ENCODE results near the gene EPSTI1. TPM values are rescaled to one million over a fixed set of nuclear protein-coding genes. Genes with fewer than 3 reads are reported as not detected.

EPSTI1 gene
- total and polyA plus RNA-seq, 5 donors from 2014 or later, result 32.5 to 81.2 (median 58.1) TPM

DNA sequence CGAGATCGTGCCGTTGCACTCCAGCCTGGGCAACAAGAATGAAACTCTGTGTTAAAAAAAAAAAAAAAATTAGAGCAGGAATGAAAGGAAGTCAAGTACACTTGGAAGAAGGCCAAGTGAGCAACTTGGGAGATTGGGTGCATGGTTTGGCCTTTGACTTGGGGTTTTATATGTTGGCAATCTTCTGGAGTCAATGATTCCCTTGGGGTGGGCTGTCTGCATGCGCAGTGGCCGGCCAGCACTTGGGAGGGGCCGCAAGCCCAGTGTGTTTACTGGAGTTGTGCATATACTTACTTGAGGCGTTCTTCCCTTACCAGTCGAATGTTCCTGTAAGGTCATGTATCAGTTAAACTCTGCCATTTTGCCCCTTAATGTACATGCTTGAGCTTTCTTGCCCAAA, 106.7 kb downstream of the EPSTI1 start:
- Histone ChIP-seq H3K36me3 (ENCODE audit: control insufficient read depth, insufficient read depth, low read length) (peaks cover 41% of the 10 kb centered on the region), H3K27ac (ENCODE audit: insufficient read depth, low read length, poor library complexity, severe bottlenecking) (no peak overlapping the region), H3K4me3 (ENCODE audit: low read depth, low read length) (no peak overlapping the region), H3K27me3 (ENCODE audit: control insufficient read depth, insufficient read depth, low read length) (no peaks in the 10 kb centered on the region), H3K4me1 (ENCODE audit: control insufficient read depth, insufficient read depth, low read length, poor library complexity, severe bottlenecking) (no peaks in the 10 kb centered on the region), H3K9me3 (ENCODE audit: control insufficient read depth in 2 of 2, low read length in 2 of 2) (no peaks in the 10 kb centered on the region)
- ATAC-seq (ENCODE audit: low read depth in 2 of 2), result no peak
- Mint-ChIP-seq H3K27me3 (no peaks in the 10 kb centered on the region), H3K9me3 (no peaks in the 10 kb centered on the region), H3K36me3 (peaks cover 30% of the 10 kb centered on the region), H3K4me1 (peaks cover 0 to 5% (median 0%) of the 10 kb centered on the region in 4 donors), H3K4me3 (no peak overlapping the region), H3K27ac (no peak overlapping the region)
- no peak for DNase-seq

DNA sequence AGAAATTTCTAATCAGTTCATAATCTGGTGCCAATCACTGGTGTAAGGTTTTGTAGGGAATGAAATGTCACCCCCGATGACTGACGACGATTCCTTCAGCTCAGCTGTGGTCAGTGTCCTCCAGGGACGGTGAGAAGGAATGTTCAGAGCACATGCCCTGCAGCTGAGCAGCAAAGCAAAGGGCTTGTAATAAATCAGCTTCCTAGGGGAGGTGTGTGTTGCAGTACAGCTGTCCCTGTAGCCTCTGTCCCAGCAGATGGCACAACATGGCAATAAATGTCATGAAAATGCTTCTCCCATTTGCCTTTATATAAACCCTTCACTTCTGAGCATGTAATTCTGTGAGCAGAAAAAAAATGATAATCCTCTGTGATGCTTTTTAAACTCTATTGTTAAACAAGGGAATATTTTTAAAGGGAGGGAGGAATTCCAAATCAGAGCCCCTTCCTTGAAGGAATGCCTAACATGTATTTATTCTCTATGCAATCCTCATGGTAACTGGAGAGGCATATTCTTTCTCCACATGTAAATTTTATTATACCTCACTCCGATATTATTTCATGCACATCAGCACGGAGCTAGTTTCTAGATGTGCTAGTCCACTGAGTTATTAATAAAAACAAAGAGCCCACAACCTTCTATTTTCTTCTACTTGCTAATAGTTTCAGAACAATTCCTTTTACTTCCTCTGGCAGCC, 108.1 kb downstream of the EPSTI1 start:
- no peaks in the 10 kb centered on the region for H3K27me3 ChIP-seq (ENCODE audit: control insufficient read depth, insufficient read depth, low read length)
- Mint-ChIP-seq H3K9me3 (peaks cover 0 to 1% (median 0%) of the 10 kb centered on the region in 7 donors), H3K4me3 (no peak overlapping the region), H3K4me1 (peaks cover 0 to 9% (median 0%) of the 10 kb centered on the region in 4 donors), H3K36me3 (peaks cover 35% of the 10 kb centered on the region), H3K27ac (no peak overlapping the region), H3K27me3 (no peaks in the 10 kb centered on the region)
- peak in 1 of 3 donors; percentile 9 for DNase-seq
- no peaks in the 10 kb centered on the region for H3K4me1 ChIP-seq (ENCODE audit: control insufficient read depth, insufficient read depth, low read length, poor library complexity, severe bottlenecking)
- no peak overlapping the region for H3K4me3 ChIP-seq (ENCODE audit: low read depth, low read length)
- no peak overlapping the region for H3K27ac ChIP-seq (ENCODE audit: insufficient read depth, low read length, poor library complexity, severe bottlenecking)
- no peaks in the 10 kb centered on the region for H3K9me3 ChIP-seq (ENCODE audit: control insufficient read depth in 2 of 2, low read length in 2 of 2)
- no peak for ATAC-seq (ENCODE audit: low read depth in 2 of 2)
- H3K36me3 ChIP-seq (ENCODE audit: control insufficient read depth, insufficient read depth, low read length), result peaks cover 34% of the 10 kb centered on the region

DNA sequence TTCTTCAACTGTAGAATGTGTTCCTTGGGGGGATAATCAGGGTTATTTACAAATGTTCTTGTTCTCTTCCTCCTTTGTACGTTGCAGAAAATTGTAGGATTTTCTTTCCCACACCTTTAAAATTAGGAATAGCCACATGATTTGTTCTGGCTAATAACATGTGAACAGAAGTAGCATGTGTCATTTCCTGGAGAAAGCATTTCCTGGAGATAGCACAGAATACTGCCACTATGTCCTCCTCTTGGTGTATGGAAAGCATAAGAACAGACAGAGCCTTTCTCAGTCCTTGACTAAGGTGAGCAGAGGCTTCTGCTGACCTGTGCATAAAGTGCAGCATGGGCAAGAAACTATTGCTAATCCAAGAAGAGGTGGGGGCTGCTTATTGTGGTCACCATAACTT, 108.9 kb downstream of the EPSTI1 start:
- no peak overlapping the region for H3K27ac Mint-ChIP-seq
- peaks cover 26% of the 10 kb centered on the region for H3K36me3 ChIP-seq (ENCODE audit: control insufficient read depth, insufficient read depth, low read length)
- H3K4me3 Mint-ChIP-seq, result no peak overlapping the region
- no peaks in the 10 kb centered on the region for H3K9me3 ChIP-seq (ENCODE audit: control insufficient read depth in 2 of 2, low read length in 2 of 2)
- H3K4me3 ChIP-seq (ENCODE audit: low read depth, low read length), result no peak overlapping the region
- H3K27me3 ChIP-seq (ENCODE audit: control insufficient read depth, insufficient read depth, low read length), result no peaks in the 10 kb centered on the region
- H3K4me1 Mint-ChIP-seq, result peaks cover 0 to 9% (median 0%) of the 10 kb centered on the region in 4 donors
- no peaks in the 10 kb centered on the region for H3K27me3 Mint-ChIP-seq
- DNase-seq, result no peak
- no peak overlapping the region for H3K27ac ChIP-seq (ENCODE audit: insufficient read depth, low read length, poor library complexity, severe bottlenecking)
- no peaks in the 10 kb centered on the region for H3K4me1 ChIP-seq (ENCODE audit: control insufficient read depth, insufficient read depth, low read length, poor library complexity, severe bottlenecking)
- H3K9me3 Mint-ChIP-seq, result peaks cover 0 to 2% (median 0%) of the 10 kb centered on the region in 7 donors
- H3K36me3 Mint-ChIP-seq, result peaks cover 28% of the 10 kb centered on the region
- no peak for ATAC-seq (ENCODE audit: low read depth in 2 of 2)

DNA sequence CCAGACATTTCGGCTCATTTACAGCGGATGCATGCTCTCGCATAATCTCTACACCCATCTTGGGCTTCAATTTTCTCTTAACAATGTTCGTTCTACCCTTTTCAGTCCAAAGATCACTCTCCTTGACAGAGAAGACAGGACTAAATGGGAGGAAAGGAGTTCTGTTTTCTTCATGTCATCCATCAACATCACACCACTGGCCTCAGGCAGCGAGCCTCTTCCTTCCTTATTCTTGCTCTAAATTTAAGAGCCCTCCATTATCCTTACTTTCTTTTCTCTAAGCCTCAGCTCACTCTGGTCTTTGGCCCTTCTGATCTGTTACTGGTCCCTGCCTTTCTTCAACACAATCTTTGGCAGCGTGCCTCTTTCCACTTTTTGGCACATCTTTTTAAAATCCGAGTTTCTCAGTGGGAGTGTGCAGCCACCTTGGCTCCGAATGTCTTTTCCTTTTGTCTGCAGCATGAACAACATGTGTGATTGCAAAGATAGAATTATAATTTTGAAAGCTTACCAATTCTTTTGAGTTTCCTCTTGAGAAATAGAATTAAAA, 111.9 kb downstream of the EPSTI1 start:
- Histone ChIP-seq H3K36me3 (ENCODE audit: control insufficient read depth, insufficient read depth, low read length) (no peaks in the 10 kb centered on the region), H3K27me3 (ENCODE audit: control insufficient read depth, insufficient read depth, low read length) (no peaks in the 10 kb centered on the region), H3K4me3 (ENCODE audit: low read depth, low read length) (no peak overlapping the region), H3K27ac (ENCODE audit: insufficient read depth, low read length, poor library complexity, severe bottlenecking) (no peak overlapping the region), H3K4me1 (ENCODE audit: control insufficient read depth, insufficient read depth, low read length, poor library complexity, severe bottlenecking) (no peaks in the 10 kb centered on the region), H3K9me3 (ENCODE audit: control insufficient read depth in 2 of 2, low read length in 2 of 2) (no peaks in the 10 kb centered on the region)
- ATAC-seq (ENCODE audit: low read depth in 2 of 2) (no peak), DNase-seq (no peak)
- H3K4me1 Mint-ChIP-seq, result peaks cover 0 to 10% (median 0%) of the 10 kb centered on the region in 4 donors
- H3K27ac Mint-ChIP-seq, result no peak overlapping the region
- peaks cover 5% of the 10 kb centered on the region for H3K36me3 Mint-ChIP-seq
- no peak overlapping the region for H3K4me3 Mint-ChIP-seq
- H3K9me3 Mint-ChIP-seq, result peaks cover 0 to 2% (median 0%) of the 10 kb centered on the region in 7 donors
- no peaks in the 10 kb centered on the region for H3K27me3 Mint-ChIP-seq

DNA sequence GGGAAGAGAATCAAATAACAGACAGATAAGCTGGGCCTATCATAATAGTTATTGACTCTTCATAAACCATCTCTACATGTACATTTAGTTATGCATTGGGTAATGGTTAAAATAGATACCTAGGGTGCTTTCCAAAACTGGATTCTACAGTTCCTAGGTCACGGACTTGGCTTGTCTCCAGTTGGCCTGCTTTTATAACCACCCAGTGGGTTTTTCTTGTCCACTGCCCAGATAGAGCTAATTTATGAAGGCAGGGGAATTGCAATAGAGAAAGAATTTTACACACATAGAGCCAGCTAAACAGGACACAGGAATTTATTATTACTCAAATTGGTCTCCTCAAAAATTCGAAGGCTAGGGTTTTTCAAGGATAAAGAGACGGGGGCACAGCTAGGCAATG, 113.3 kb downstream of the EPSTI1 start:
- no peak overlapping the region for H3K27ac ChIP-seq (ENCODE audit: insufficient read depth, low read length, poor library complexity, severe bottlenecking)
- peaks cover 5% of the 10 kb centered on the region for H3K36me3 Mint-ChIP-seq
- H3K4me1 Mint-ChIP-seq, result peaks cover 0 to 10% (median 0%) of the 10 kb centered on the region in 4 donors
- H3K4me1 ChIP-seq (ENCODE audit: control insufficient read depth, insufficient read depth, low read length, poor library complexity, severe bottlenecking), result no peaks in the 10 kb centered on the region
- H3K27me3 ChIP-seq (ENCODE audit: control insufficient read depth, insufficient read depth, low read length), result no peaks in the 10 kb centered on the region
- H3K27ac Mint-ChIP-seq, result no peak overlapping the region
- ATAC-seq (ENCODE audit: low read depth in 2 of 2) (no peak), DNase-seq (no peak)
- no peak overlapping the region for H3K4me3 ChIP-seq (ENCODE audit: low read depth, low read length)
- peaks cover 0 to 2% (median 0%) of the 10 kb centered on the region in 7 donors for H3K9me3 Mint-ChIP-seq
- H3K4me3 Mint-ChIP-seq, result peak overlapping the region in 1 of 4 donors; percentile 11
- H3K27me3 Mint-ChIP-seq, result no peaks in the 10 kb centered on the region
- H3K9me3 ChIP-seq (ENCODE audit: control insufficient read depth in 2 of 2, low read length in 2 of 2), result no peaks in the 10 kb centered on the region
- H3K36me3 ChIP-seq (ENCODE audit: control insufficient read depth, insufficient read depth, low read length), result no peaks in the 10 kb centered on the region

DNA sequence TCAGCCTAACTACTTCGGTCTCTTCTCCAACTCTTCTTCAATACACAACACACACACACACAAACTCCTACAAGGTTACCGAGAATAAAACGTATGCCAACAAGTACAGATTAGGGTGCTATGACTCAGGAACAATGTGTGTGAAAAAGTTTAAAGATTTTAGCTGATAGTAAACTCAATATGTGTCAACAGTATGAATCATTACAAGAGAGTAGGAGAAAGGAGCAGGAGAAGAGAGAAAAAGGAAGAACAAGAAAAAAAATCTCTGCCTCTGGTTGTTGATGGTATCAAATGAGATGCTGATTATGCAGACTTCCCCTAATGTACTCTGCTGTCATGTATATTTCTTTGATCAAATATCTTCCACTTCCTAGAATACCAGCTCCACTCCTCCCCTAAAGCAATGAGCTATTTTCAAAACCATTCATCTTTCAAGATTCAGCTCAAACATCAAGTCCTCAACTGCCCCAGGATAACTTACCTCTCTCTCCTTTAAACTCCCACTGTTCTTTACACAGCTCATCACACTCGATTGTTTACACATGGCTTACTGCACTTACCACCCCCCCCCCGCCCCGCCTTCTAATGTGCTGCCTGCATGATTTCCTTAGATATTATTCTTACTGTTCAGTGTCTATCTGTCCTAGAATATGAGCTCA, 115.0 kb downstream of the EPSTI1 start:
- Mint-ChIP-seq H3K36me3 (peaks cover 5% of the 10 kb centered on the region), H3K4me1 (peaks cover 0 to 5% (median 0%) of the 10 kb centered on the region in 4 donors), H3K27me3 (no peaks in the 10 kb centered on the region), H3K27ac (peak overlapping the region in 1 of 3 donors; percentile 50), H3K4me3 (no peak overlapping the region), H3K9me3 (peaks cover 0 to 2% (median 0%) of the 10 kb centered on the region in 7 donors)
- H3K9me3 ChIP-seq (ENCODE audit: control insufficient read depth in 2 of 2, low read length in 2 of 2), result no peaks in the 10 kb centered on the region
- ATAC-seq (ENCODE audit: low read depth in 2 of 2) (peak in 1 of 2 donors; percentile 43), DNase-seq (no peak)
- no peak overlapping the region for H3K27ac ChIP-seq (ENCODE audit: insufficient read depth, low read length, poor library complexity, severe bottlenecking)
- H3K27me3 ChIP-seq (ENCODE audit: control insufficient read depth, insufficient read depth, low read length), result no peaks in the 10 kb centered on the region
- no peak overlapping the region for H3K4me3 ChIP-seq (ENCODE audit: low read depth, low read length)
- no peaks in the 10 kb centered on the region for H3K36me3 ChIP-seq (ENCODE audit: control insufficient read depth, insufficient read depth, low read length)
- H3K4me1 ChIP-seq (ENCODE audit: control insufficient read depth, insufficient read depth, low read length, poor library complexity, severe bottlenecking), result no peaks in the 10 kb centered on the region

DNA sequence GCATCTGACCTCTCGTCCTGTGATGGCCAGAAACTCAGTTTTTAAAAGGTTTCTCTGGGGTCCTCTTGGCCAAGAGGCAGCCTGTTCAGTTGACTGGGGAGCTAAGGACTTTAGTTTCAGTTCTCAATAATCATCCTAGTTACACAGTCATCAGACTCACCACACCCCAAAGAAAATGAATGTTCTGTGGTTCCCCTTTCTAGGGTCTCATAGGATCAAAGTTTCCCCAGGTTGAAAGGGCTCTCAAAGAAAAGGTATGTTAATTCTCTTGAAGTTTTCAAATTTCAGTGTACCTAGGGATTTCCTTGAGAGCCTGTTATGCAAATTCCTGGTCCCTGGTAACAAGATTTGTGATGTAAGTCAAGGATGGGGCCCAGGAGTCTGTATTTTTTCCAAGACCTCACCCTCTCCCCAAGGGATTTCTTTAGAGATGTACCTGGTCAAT, 115.7 kb downstream of the EPSTI1 start:
- Histone ChIP-seq H3K9me3 (ENCODE audit: control insufficient read depth in 2 of 2, low read length in 2 of 2) (no peaks in the 10 kb centered on the region), H3K36me3 (ENCODE audit: control insufficient read depth, insufficient read depth, low read length) (no peaks in the 10 kb centered on the region), H3K27ac (ENCODE audit: insufficient read depth, low read length, poor library complexity, severe bottlenecking) (no peak overlapping the region), H3K4me1 (ENCODE audit: control insufficient read depth, insufficient read depth, low read length, poor library complexity, severe bottlenecking) (no peaks in the 10 kb centered on the region), H3K27me3 (ENCODE audit: control insufficient read depth, insufficient read depth, low read length) (no peaks in the 10 kb centered on the region), H3K4me3 (ENCODE audit: low read depth, low read length) (no peak overlapping the region)
- Mint-ChIP-seq H3K4me1 (peaks cover 0 to 5% (median 0%) of the 10 kb centered on the region in 4 donors), H3K27me3 (no peaks in the 10 kb centered on the region), H3K9me3 (peaks cover 0 to 2% (median 0%) of the 10 kb centered on the region in 7 donors), H3K27ac (peak overlapping the region in 1 of 3 donors; percentile 50), H3K36me3 (peaks cover 5% of the 10 kb centered on the region), H3K4me3 (no peak overlapping the region)
- no peak for DNase-seq
- peak in 1 of 2 donors; percentile 34 for ATAC-seq (ENCODE audit: low read depth in 2 of 2)
